ENCODE measurements around the gene SCYGR4.
"Not testable (repeated sequence)": the region's sequence is repeated elsewhere in the genome, so short reads cannot be mapped to it uniquely, and the experiment has no call there.

Gene SCYGR4

GRCh38 chr2:227614740-227615139 is 2.6 kb upstream of the SCYGR4 start, which contains the start of gene SCYGR3:
SCYGR3 (minus strand) TSS chr2:227614840; CDS start chr2:227614840, 0 bp downstream.
- DNase-seq, result no peak

- DNase-seq, result no peak
These were observed 2.1 kb upstream of the SCYGR4 start for GRCh38 chr2:227615181-227615580.

- DNase-seq, result no peak
These were observed 1.4 kb upstream of the SCYGR4 start for GRCh38 chr2:227615906-227616305.

- DNase-seq, result no peak
These were observed 667 bp upstream of the SCYGR4 start for GRCh38 chr2:227616631-227617030.

GRCh38 chr2:227623226-227623625 is 5.9 kb downstream of the SCYGR4 start:
- DNase-seq, result no peak

- DNase-seq, result no peak
These were observed 8.1 kb downstream of the SCYGR4 start for GRCh38 chr2:227625420-227625819.

- no peak for DNase-seq
These were observed 9.4 kb downstream of the SCYGR4 start for GRCh38 chr2:227626580-227627151.

GRCh38 chr2:227627769-227628168 is 10.5 kb downstream of the SCYGR4 start:
- DNase-seq, result no peak

- DNase-seq, result no peak
These were observed 12.1 kb downstream of the SCYGR4 start for GRCh38 chr2:227629435-227629834.

- DNase-seq, result no peak
These were observed 13.0 kb downstream of the SCYGR4 start for GRCh38 chr2:227630322-227630721.

GRCh38 chr2:227632827-227633226 is 15.5 kb downstream of the SCYGR4 start:
- DNase-seq, result no peak

- DNase-seq, result no peak
These were observed 16.9 kb downstream of the SCYGR4 start for GRCh38 chr2:227634201-227634600.

- no peak for DNase-seq
These were observed 25.4 kb downstream of the SCYGR4 start for GRCh38 chr2:227642656-227643055.

- no peak for DNase-seq
These were observed 26.8 kb downstream of the SCYGR4 start for GRCh38 chr2:227643990-227644551.

- no peak for DNase-seq
These were observed 36.1 kb downstream of the SCYGR4 start for GRCh38 chr2:227653419-227653818.

GRCh38 chr2:227654426-227654825 is 37.1 kb downstream of the SCYGR4 start:
- DNase-seq, result no peak

GRCh38 chr2:227655454-227655853 is 38.2 kb downstream of the SCYGR4 start:
- no peak for DNase-seq

- DNase-seq, result no peak
These were observed 40.0 kb downstream of the SCYGR4 start for GRCh38 chr2:227657199-227657845.

GRCh38 chr2:227661025-227661649 is 43.8 kb downstream of the SCYGR4 start:
- no peak for DNase-seq

GRCh38 chr2:227661827-227662226 is 44.5 kb downstream of the SCYGR4 start:
- no peak for DNase-seq

GRCh38 chr2:227665189-227665940 is 48.1 kb downstream of the SCYGR4 start:
- no peak for DNase-seq

- not testable (repeated sequence) for DNase-seq
These were observed 49.4 kb downstream of the SCYGR4 start, which contains the start of gene SCYGR5 for GRCh38 chr2:227666631-227667170. SCYGR5 (plus strand) TSS chr2:227666804; CDS start chr2:227666804, 0 bp downstream.
